HL-60 (cell line): Measurements from ENCODE around the gene SLC9A7.

Experiments
- CTCF ChIP-seq: IDR thresholded peaks from one replicate; pipeline ENCODE4 v1.5.1; 2011; ENCODE audit warnings: low read length, control low read depth, inconsistent platforms; ENCODE audit not compliant: insufficient read depth
- POLR2AphosphoS5 ChIP-seq: IDR thresholded peaks from 2 replicates; pipeline ENCODE4 v1.6.1; 2012; ENCODE audit warnings: low read depth

DNA sequence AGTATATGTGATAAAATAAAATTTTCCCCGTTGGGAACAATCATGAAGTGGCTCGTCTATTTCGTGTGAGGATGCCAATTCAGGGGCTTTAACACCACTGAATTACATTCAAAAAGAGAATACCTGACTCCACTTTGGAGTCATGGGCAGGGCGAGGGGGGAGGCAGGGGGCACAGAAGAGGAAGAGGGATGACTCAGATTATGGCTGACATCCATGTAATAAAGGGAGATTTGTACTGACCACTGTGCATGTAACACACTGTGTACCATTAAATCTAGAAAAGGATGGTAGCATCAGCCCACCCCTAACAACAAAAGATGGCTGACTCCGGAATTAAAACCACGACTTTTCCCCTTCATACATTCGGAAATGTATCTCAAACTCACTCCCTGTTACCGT lies 1.3 kb downstream of the SLC9A7 start:
- no peak for TF ChIP-seq CTCF
- TF ChIP-seq POLR2AphosphoS5, result no peak
